HCEC 1CT (cell line): Measurements from ENCODE around the gene CFH.
"Not testable (repeated sequence)": the region's sequence is repeated elsewhere in the genome, so short reads cannot be mapped to it uniquely, and the experiment has no call there.

Experiments
- DNase-seq: peaks from one replicate; pipeline ENCODE4 v3.0.0-alpha.2; 2017

CFH gene

GRCh38 chr1:196669051-196669450 lies 17.2 kb downstream of the CFH start:
- DNase-seq = no peak

- DNase-seq = no peak
These were observed 17.9 kb downstream of the CFH start for GRCh38 chr1:196669693-196670092.

GRCh38 chr1:196674908-196675307 lies 23.1 kb downstream of the CFH start:
- DNase-seq = no peak

DNA sequence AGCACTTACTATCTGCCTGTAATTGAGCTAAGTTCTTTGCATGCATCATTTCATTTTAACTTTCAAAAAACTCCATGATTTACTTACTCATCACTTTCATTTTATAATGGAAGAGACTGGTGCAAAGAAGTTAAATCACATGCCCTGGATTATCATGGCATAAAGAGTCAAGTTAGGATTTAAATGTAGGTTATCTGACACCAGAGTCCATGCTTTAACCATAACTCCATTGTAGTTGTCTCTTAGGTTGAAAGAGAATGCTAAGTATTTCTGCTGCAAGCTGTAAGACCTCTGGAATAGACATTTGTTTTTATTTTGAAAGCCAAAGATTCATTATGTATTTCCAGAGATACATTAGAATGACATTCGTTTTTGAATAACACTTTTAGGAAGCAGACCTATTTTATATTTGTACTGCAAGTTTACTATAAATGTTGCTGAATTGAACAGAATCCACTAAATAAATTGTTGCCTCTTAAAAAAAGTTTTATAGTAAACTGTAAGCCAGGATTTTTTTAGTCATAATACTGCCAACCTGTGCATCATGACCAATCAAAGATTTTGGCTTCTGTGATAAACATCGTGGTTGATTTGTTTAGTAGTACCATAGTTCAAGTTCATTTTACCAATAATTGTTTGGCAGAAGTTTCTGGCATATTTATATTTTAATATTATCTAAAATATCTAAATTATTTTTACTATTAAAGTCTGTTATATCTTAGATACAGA lies 26.1 kb downstream of the CFH start:
- peak; percentile 17 for DNase-seq

GRCh38 chr1:196678510-196678884 lies 26.7 kb downstream of the CFH start:
- peak; percentile 65 for DNase-seq

DNA sequence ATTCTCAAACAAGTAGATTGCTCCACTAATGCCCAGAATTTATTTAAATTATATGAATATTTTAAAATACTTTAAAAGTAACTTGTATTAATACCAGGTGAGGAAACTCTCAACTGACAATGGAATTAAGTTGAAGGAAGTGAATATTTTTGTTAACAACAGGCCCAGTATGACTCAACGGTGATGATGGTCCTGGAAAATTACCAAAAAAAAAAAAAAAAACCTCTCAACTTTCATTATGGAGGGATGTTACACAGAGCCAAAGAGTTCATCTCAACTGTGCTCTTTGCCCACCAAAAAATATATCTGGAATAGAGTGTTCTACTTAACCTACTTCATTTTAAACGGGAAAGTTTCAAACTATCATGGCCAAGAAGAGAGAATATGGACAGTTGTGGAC lies 28.3 kb downstream of the CFH start:
- peak; percentile 65 for DNase-seq

- DNase-seq = no peak
These were observed 32.6 kb downstream of the CFH start for GRCh38 chr1:196684476-196684875.

- no peak for DNase-seq
These were observed 33.7 kb downstream of the CFH start for GRCh38 chr1:196685506-196685905.

GRCh38 chr1:196689001-196689400 lies 37.2 kb downstream of the CFH start:
- no peak for DNase-seq

DNA sequence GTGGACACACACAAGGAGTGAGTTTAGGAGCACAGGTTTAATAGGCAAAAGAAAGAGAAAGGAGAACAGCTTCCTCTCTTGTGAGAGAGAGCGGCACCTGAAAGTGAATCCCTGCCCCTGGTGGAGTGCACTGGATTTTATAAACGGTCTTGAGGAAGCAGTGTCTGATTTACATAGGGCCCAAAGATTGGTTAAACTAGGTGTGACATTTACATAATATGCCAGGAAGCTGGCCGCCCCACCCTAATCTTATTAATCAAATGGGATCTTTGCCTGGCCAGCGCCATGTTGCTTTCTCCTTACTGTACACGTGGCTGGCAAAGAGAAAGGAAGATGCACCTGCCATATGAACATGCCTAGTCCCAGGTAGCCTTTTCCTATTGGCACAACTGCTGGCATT lies 38.7 kb downstream of the CFH start:
- DNase-seq = no peak

DNA sequence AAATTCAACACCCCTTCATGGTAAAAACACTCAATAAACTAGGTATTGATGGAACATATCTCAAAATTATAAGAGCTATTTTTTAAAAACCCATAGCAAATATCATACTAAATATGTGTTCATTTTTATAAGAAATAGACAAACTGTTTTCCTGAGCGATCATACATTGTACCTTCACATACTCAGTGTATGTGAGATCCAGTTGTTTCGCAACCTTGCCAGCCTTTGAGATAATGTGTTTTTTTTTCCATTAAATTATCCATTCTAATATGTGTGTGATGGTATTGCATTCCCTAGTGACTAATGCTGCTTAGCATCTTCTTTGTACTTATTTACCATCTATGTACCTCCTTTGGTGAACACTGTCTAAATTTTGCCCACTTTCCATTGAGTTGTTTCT lies 47.1 kb downstream of the CFH start:
- no peak for DNase-seq

GRCh38 chr1:196701144-196701543 lies 49.3 kb downstream of the CFH start:
- DNase-seq = no peak

DNA sequence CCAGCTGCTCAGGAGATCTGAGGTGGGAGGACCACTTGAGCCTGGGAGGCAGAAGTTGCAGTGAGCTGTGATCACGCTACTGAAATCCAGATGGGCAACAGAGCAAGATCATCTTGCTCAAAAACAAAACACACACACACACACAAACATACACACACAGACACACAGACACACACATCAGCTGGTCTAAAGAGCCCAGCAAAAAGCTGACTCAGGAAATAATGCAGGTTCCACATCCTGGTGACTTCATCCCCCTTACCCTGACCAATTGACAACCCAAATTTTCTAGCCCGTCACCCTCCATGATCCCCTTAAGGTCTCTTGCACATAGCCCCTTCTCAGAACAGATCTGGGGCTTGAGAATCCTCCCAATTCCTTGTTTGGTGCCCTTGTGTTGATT lies 58.0 kb downstream of the CFH start:
- not testable (repeated sequence) for DNase-seq

DNA sequence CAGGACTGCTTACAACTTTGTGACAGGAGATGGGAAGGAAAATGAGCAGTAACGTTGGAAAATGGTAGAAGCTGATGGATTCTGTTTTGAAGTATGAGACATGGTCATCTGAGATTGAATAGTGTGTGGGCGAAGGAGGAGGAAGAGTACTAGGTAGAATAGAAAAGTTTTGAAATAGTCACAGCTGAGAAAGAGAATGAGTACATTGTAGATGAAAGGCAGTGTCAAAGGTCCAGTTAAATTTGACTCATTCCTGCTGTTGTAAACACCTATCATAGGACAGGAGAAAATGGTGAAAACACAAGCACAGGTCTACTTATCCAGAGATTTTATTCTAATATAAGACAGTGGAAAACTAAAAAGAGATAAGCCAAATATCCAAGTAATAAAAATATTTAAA lies 66.0 kb downstream of the CFH start:
- DNase-seq = no peak

DNA sequence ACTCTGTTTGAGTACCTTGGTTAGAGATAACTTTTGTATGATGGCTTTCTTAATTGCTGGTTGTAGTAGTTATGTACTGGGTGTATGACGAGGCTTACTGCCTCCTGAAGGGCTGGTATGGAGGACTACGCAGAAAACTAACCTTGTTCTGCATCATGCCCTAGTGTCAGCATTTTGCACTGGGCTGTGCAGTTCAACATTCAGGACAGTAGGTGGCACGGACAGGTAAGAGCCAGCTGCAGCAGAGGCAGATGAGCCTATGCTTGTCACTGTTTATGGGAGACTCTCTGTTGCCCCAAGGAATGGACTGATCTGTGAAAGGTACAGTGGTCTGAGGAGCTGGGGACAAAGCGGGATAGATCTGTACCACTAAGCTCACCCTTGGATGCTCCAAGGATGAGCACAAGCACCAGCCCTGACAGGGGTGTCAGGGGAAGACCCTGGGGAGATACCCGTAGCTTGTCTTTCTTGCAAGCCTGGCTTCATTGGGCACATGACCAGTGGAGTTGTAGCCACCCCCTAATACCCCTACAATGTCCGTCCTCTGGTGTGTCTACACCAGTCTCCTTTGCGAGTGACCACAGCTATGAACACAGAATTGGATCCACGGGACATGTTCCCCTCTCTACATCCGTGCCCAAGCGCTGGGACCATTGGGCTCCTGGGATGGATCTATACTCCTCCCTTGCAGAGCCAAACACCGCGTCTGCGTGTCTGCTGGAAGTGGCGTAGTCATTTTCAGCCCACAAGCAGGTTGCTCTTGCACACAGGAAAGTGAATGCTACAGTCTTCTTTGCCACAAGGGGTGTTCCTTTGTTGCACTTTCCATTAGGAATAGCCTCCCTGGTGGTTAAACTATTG lies 71.7 kb downstream of the CFH start:
- peak; percentile 11 for DNase-seq

DNA sequence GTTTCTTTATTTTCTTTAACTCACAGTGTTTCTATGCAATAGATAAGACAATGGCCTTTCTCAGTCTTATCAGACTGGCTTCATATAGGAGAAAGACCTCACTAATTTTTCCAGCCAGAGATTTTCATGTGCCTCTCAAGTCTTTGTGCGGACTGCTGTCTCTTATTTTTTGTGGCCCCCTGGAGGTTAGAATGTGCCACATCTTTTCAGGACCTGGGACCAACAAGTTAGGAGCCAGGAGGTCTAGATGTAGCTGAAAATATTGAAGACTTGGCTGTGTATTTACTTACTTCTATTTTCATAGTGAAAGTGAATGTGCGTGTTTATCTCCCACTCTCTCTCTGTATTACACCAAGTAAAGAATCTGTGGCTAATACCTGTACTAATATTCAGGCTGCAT lies 80.7 kb downstream of the CFH start:
- DNase-seq = no peak

GRCh38 chr1:196733091-196733970 lies 81.5 kb downstream of the CFH start:
- no peak for DNase-seq

- no peak for DNase-seq
These were observed 82.2 kb downstream of the CFH start for GRCh38 chr1:196734006-196734405.

DNA sequence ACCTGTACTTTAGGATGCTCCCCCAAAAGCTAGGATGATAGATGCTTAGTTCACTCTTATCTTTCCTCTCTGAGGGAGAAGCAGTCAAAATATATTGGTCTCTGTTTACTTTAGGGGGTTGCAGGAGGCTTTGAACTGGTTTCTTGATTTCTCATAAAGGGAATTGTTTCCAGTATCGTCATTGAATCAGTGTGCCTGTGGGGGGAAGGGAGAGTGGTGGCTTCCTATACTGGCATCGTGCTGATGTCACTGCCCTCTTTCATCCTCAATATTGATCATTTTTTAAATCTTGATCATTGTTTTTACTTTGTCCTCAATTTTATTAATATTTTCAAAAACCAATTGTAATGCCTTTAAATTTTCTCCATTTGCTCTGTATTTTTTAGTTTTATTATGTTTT lies 82.6 kb downstream of the CFH start:
- no peak for DNase-seq

GRCh38 chr1:196738730-196739129 lies 86.9 kb downstream of the CFH start:
- DNase-seq = no peak

DNA sequence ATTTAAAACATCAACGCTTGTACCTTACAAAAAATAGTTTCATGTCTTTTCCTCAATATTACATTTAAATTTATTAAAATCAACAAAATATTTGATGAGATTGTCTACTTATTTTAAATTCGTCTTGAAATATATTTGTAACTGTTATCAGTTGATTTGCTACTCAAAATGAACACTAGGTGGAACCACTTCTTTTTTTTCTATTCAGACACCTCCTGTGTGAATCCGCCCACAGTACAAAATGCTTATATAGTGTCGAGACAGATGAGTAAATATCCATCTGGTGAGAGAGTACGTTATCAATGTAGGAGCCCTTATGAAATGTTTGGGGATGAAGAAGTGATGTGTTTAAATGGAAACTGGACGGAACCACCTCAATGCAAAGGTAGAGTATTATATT lies 91.4 kb downstream of the CFH start:
- DNase-seq = peak; percentile 25

GRCh38 chr1:196765019-196765740 lies 113.3 kb downstream of the CFH start:
- not testable (repeated sequence) for DNase-seq

DNA sequence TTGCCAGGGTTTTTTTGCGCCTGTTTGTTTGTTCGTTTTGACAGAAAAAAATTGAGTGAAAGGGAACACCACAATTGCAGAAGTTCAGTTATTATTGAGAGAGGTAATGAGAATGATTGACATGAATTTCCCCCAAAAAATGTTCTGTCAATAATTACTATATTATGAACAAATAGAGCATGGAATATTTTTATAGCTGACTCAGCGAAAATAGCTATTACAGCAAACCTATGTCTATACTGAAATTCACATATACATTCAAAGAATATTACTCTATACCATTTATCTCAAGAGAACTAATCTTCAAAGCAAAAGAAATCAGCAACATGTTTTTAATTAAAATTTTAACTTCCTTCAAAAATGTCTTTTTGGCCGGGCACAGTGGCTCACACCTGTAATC lies 118.0 kb downstream of the CFH start:
- not testable (repeated sequence) for DNase-seq
